ENCODE measurements around the gene TJP2.
"Not testable (repeated sequence)": the region's sequence is repeated elsewhere in the genome, so short reads cannot be mapped to it uniquely, and the experiment has no call there.

The TJP2 gene

DNA sequence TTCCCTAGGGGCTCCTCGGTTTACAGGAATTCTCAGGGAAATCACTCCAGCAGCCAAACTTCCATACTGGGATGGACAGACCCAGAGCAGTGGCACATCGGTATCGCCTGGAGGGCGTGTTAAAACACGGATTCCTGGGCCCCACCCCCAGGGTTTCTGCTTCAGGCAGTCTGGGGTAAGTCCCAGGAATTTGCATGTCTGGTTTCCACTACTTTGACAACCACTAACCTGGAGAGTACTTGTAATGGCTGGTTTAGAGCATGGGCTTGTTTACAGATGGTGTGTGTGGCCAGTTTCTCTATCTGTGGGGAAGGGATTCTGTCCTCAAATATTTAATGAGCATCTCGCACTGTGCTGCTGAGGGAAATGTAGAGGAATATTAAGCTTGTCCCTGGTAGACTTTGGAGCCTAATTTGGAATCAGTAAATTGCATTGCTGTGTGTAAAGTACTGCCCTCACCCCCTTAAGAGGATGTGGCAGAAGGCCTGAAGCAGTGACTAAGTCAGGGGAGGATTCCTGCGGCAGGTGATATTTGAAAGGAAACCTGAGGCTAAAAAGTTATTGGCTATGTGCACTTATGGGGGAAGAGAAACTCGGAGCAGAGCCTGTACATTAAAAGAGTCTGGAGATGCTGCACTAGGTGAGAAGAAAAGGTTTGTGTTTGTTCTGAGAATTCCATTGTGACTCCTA, 18.6 kb upstream of the TJP2 start:
- CTCF ChIA-PET: interaction anchor here (2.5 kb wide), 1 partner anchor 37 kb away, joined by 13 read pairs; no protein-coding TSS in a partner anchor
- peak; percentile 65 for DNase-seq (ENCODE audit: extremely low spot score)
- TF ChIP-seq, protein P1, sequence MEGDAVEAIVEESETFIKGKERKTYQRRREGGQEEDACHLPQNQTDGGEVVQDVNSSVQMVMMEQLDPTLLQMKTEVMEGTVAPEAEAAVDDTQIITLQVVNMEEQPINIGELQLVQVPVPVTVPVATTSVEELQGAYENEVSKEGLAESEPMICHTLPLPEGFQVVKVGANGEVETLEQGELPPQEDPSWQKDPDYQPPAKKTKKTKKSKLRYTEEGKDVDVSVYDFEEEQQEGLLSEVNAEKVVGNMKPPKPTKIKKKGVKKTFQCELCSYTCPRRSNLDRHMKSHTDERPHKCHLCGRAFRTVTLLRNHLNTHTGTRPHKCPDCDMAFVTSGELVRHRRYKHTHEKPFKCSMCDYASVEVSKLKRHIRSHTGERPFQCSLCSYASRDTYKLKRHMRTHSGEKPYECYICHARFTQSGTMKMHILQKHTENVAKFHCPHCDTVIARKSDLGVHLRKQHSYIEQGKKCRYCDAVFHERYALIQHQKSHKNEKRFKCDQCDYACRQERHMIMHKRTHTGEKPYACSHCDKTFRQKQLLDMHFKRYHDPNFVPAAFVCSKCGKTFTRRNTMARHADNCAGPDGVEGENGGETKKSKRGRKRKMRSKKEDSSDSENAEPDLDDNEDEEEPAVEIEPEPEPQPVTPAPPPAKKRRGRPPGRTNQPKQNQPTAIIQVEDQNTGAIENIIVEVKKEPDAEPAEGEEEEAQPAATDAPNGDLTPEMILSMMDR (IDR thresholded peaks at IDR 0.05; ENCODE audit: control extremely low read depth, extremely low read depth, low read depth, missing control alignments): no peak
- POLR2A ChIA-PET: no interaction called here

DNA sequence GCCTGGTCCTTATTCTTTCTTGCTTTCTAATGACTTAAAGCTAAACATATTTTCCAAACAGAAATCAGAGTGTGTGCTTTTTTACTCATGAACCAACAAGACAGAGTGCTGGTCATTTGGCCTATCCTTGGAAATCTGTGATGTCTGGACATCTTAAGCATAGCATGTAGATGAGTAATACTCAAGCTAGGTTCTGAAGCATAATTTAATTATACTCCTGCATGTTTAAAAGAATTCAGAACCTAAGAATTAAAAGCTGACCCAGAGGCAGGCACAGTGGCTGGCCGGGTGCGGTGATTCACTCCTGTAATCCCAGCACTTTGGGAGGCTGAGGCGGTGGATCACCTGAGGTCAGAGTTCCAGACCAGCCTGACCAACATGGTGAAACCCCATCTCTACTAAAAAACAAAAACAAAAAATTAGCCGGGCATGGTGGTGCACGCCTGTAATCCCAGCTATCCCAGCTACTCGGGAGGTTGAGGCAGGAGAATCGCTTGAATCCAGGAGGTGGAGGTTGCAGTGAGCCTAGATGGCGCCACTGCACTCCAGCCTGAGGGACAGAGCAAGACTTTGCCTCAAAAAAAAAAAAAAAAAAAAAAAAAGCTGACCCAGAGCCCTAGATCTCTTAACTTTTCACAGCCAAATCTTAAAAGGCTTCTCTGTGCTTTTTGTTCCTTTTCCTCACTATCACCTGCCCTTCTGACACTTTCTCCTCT, 16.2 kb upstream of the TJP2 start:
- no peak for DNase-seq (ENCODE audit: extremely low spot score)
- ChIA-PET POLR2A (no interaction called here), CTCF (interaction anchor here (0.7 to 1.9 kb wide), 10 partner anchors 11 to 264 kb away, joined by 3 to 10 read pairs (median 4); partner anchors contain the start of gene FXN)
- TF ChIP-seq, protein P1 (IDR thresholded peaks at IDR 0.05; ENCODE audit: control extremely low read depth, extremely low read depth, low read depth, missing control alignments): no peak

DNA sequence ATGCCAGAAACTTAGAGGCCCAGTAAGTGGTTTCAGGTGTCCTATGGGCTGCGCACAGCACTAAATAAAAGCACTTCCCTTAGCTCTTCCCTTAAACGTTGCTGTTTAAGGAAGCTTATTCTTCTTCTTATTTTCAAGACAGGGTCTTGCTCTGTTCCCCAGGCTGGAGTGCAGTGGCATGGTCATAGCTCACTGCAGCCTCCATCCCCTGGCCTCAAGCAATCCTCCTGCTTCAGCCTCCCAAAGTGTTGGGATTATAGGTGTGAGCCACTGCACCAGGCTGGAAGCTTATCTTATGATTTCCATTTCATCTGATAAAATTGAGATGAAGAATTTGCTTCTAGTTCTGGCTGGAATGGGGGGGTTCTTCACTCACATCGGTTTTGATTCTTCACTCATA, 15.6 kb upstream of the TJP2 start:
- DNase-seq (ENCODE audit: extremely low spot score): no peak
- TF ChIP-seq, protein P1 (IDR thresholded peaks at IDR 0.05; ENCODE audit: control extremely low read depth, extremely low read depth, low read depth, missing control alignments): no peak
- POLR2A ChIA-PET: no interaction called here
- CTCF ChIA-PET: interaction anchor here (0.7 to 1.9 kb wide), 11 partner anchors 10 to 264 kb away, joined by 3 to 10 read pairs (median 4); partner anchors contain the start of gene FXN

DNA sequence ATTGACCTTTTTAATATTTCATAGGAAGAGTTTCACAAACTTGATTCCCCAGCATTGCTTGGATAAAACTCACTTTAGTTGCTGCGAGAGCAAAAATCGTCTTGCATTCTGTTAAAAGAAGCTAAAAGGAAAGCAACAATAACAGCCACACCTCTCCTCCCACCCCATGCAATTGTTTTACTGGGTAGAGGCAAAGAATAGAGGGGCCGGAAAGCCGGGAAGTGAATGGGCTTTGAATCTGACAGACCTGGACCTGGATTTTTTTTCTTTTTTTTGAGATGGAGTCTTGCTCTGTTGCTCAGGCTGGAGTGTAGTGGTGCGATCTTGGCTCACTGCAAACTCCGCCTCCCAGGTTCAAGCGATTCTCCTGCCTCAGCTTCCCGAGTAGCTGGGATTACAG, 9.5 kb upstream of the TJP2 start:
- DNase-seq (ENCODE audit: extremely low spot score); POLR2A ChIA-PET: not testable (repeated sequence)
- CTCF ChIA-PET: interaction anchor here (1.8 to 2.5 kb wide), 4 partner anchors 11 to 129 kb away, joined by 4 to 8 read pairs (median 6); partner anchors contain the start of gene FXN

DNA sequence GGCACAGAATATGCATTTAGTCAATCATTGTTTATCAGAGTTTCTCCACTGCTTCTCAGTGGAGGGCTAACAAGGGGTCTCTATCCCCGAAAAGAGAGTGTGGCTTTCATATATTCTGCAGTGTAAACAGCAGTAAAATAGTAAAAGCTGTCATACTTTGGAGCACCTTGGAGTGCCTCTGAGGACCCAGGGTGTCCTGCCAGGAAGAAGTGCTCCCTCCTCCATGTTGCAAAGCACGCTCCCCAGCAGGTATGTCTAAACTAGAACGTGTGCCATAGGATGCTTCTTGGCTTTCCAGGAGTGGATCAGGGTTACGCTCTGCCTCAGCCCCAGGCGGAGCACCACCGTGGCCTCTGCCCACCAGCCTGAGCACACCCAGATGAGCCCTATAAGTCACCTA, 8.5 kb upstream of the TJP2 start:
- POLR2A ChIA-PET: no interaction called here
- no peak for DNase-seq (ENCODE audit: extremely low spot score)
- TF ChIP-seq, protein P1 (IDR thresholded peaks at IDR 0.05; ENCODE audit: control extremely low read depth, extremely low read depth, low read depth, missing control alignments): no peak
- CTCF ChIA-PET: interaction anchor here (1.1 to 2.5 kb wide), 5 partner anchors 10 to 130 kb away, joined by 4 to 8 read pairs (median 6); partner anchors contain the start of gene FXN

DNA sequence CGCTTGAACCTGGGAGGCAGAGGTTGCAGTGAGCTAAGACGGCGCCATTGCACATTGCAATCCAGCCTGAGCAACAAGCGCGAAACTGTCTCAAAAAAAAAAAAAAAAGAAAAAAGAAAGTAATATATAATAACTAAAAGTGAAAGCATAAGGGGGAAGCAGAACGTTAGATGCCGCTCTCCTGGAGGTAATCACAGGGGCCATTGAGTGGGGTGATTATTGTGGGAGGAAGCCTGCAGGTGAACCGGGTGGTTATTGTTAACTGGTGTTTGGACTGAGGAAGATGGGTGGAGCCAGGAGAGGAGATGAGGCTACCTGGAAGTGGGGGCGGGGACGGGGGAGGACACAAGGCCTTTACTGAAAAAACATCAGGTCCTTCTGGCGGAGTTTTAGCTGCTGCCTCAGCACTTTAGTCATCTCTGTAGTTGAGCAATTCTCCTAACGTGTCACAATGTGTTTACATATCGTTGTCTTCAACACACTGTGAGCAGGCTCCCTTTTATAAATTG, 5.3 kb upstream of the TJP2 start:
- DNase-seq (ENCODE audit: extremely low spot score): peak; percentile 69
- TF ChIP-seq, protein P1 (IDR thresholded peaks at IDR 0.05; ENCODE audit: control extremely low read depth, extremely low read depth, low read depth, missing control alignments): no peak
- CTCF ChIA-PET: interaction anchor here (0.8 to 2.8 kb wide), 6 partner anchors 9 to 24 kb away, joined by 3 to 11 read pairs (median 5); no protein-coding TSS in a partner anchor
- POLR2A ChIA-PET: no interaction called here

Data from GM10248 (cell line).